Endothelial cell of umbilical vein (primary cell): Measurements from ENCODE around the gene CCDC188. TPM values are rescaled to one million over a fixed set of nuclear protein-coding genes. Genes with fewer than 3 reads are reported as not detected.

ENCODE experiments used
- BruUV-seq: library from RNA; stranded (reverse); fragments of 400-500 nt; replicated peaks from 2 replicates; lab custom pipeline; 2021; lab: Mats Ljungman, UMichigan
- CTCF ChIA-PET: fragments of 300-600, 350-600 bp; sonication (Branson Sonifier 250); formaldehyde crosslinking; loops from one replicate; lab custom pipeline; 2021; ENCODE audit warnings: antibody characterized with exemption, inconsistent platforms; lab: Charles Lee
- POLR2A ChIA-PET: fragments of 300-600, 350-600 bp; sonication (Branson Sonifier 250); formaldehyde crosslinking; loops from one replicate; lab custom pipeline; 2021; ENCODE audit warnings: antibody characterized with exemption, inconsistent platforms; lab: Charles Lee
- DNase-seq: peaks from one replicate; pipeline ENCODE4 v3.0.0-alpha.2; 2011; ENCODE audit warnings: low read depth, low spot score
- FAIRE-seq: peaks from 2 replicates; lab custom pipeline; 2011; peaks lifted over from hg19 to GRCh38; lab: Jason Lieb, UNC
- H2AFZ ChIP-seq: 2 replicates; pipeline ENCODE4 v1.6.0; 2012; ENCODE audit warnings: low read depth, low read length, control low read depth, inconsistent platforms
- H3K27ac ChIP-seq: 2 replicates; pipeline ENCODE4 v1.5.1; 2011; ENCODE audit warnings: low read depth, mild to moderate bottlenecking, control low read depth, low read length, moderate library complexity; ENCODE audit not compliant: insufficient read depth
- H3K27me3 ChIP-seq, 2 experiments: 2 replicates each; pipeline versions ENCODE4 v1.6.0 to v1.6.1; 2011; ENCODE audit warnings: low read length in 2 of 2, mixed read lengths in 1 of 2; ENCODE audit not compliant: control insufficient read depth in 2 of 2, insufficient read depth in 2 of 2
- H3K36me3 ChIP-seq, 2 experiments: 2 replicates in 1 of 2; 3 replicates in 1 of 2; pipeline ENCODE4 v1.5.1; 2011; ENCODE audit warnings: low read length in 2 of 2, mild to moderate bottlenecking in 1 of 2, moderate library complexity in 1 of 2; ENCODE audit not compliant: control insufficient read depth in 2 of 2, insufficient read depth in 2 of 2; ENCODE audit errors: extremely low read depth in 1 of 2
- H3K4me1 ChIP-seq: 3 replicates; pipeline ENCODE4 v1.5.1; 2011; ENCODE audit warnings: mild to moderate bottlenecking, low read length; ENCODE audit not compliant: control insufficient read depth, insufficient read depth; ENCODE audit errors: extremely low read depth
- H3K4me2 ChIP-seq: 2 replicates; pipeline ENCODE4 v1.6.1; 2011; ENCODE audit warnings: low read length, control low read depth, mixed read lengths; ENCODE audit not compliant: insufficient read depth
- H3K4me3 ChIP-seq, 3 experiments: fragments of 200-600 bp in 1 of 3; sonication (generic), shearing (Covaris generic) in 1 of 3; replicated peaks in 1 of 3; 2 replicates each; pipeline ENCODE4 v1.5.1; 2011 to 2016; ENCODE audit warnings: control low read depth in 3 of 3, low read length in 3 of 3, mild to moderate bottlenecking in 2 of 3, inconsistent platforms in 1 of 3, low read depth in 1 of 3, moderate library complexity in 1 of 3; ENCODE audit not compliant: insufficient read depth in 1 of 3
- H3K79me2 ChIP-seq: 2 replicates; pipeline ENCODE4 v1.6.0; 2012; ENCODE audit warnings: low read length, inconsistent platforms; ENCODE audit not compliant: control insufficient read depth, insufficient read depth
- H3K9ac ChIP-seq: replicated peaks from 2 replicates; pipeline ENCODE3; 2011; ENCODE audit warnings: low read length, control low read depth; ENCODE audit not compliant: insufficient read depth; ENCODE audit errors: extremely low read depth
- H3K9me1 ChIP-seq: replicated peaks from 3 replicates; pipeline ENCODE4 v1.6.0; 2011; ENCODE audit warnings: mild to moderate bottlenecking, low read length; ENCODE audit not compliant: control insufficient read depth, insufficient read depth; ENCODE audit errors: extremely low read depth
- H3K9me3 ChIP-seq: replicated peaks from 2 replicates; pipeline ENCODE4 v1.5.1; 2012; ENCODE audit warnings: low read length, inconsistent platforms; ENCODE audit not compliant: control insufficient read depth, insufficient read depth
- H4K20me1 ChIP-seq: replicated peaks from 2 replicates; pipeline ENCODE3; 2011; ENCODE audit warnings: mild to moderate bottlenecking, low read length; ENCODE audit not compliant: control insufficient read depth, insufficient read depth; ENCODE audit errors: extremely low read depth
- EZH2 ChIP-seq: IDR thresholded peaks from 2 replicates; pipeline ENCODE4 v1.6.1; 2012; ENCODE audit warnings: borderline replicate concordance, low read depth, mild to moderate bottlenecking, moderate library complexity, low read length, inconsistent platforms; ENCODE audit not compliant: severe bottlenecking
- FOS ChIP-seq: IDR thresholded peaks from 2 replicates; pipeline ENCODE4 v1.6.1; 2011; ENCODE audit warnings: mild to moderate bottlenecking, low read length, moderate library complexity, borderline replicate concordance; ENCODE audit not compliant: insufficient read depth
- GATA2 ChIP-seq: IDR thresholded peaks from 2 replicates; pipeline ENCODE4 v1.7.0; 2011; ENCODE audit warnings: low read depth, mild to moderate bottlenecking, moderate library complexity, mixed read lengths, low read length; ENCODE audit not compliant: insufficient read length, insufficient read depth
- JUN ChIP-seq: IDR thresholded peaks from 2 replicates; pipeline ENCODE4 v1.6.1; 2011; ENCODE audit warnings: borderline replicate concordance, low read depth; ENCODE audit not compliant: insufficient read length, insufficient read depth
- MAX ChIP-seq: IDR thresholded peaks from 2 replicates; pipeline ENCODE4 v1.6.1; 2011; ENCODE audit not compliant: insufficient read depth, insufficient read length
- MYC ChIP-seq: IDR thresholded peaks from one replicate; pipeline ENCODE4 v1.6.1; 2011; ENCODE audit warnings: mild to moderate bottlenecking, low read depth, low read length
- POLR2A ChIP-seq: IDR thresholded peaks from 2 replicates; pipeline ENCODE4 v1.6.1; 2012; ENCODE audit warnings: low read depth, mild to moderate bottlenecking, control low read depth, low read length
- POLR2AphosphoS5 ChIP-seq: IDR thresholded peaks from 2 replicates; pipeline ENCODE4 v1.6.1; 2012; ENCODE audit warnings: low read depth, mild to moderate bottlenecking, control low read depth, low read length, moderate library complexity; ENCODE audit not compliant: insufficient read depth
- dilution Hi-C: fragments of 300-500 bp; cut with MboI; formaldehyde crosslinking; loops from one replicate; pipeline ENCODE4 v1.15.0; 2019; ENCODE audit warnings: low sequenced_read_pairs; ENCODE audit not compliant: extremely low pct_ligation_motif_present
- intact Hi-C: fragments of 100-400 bp; cut with micrococcal nuclease; formaldehyde crosslinking; loops from one replicate; pipeline ENCODE4 v1.10.0; 2022
- polyA plus RNA-seq, 4 experiments: library from polyadenylated mRNA; depleted of rRNA in 3 of 4; stranded (reverse) in 3 of 4; unstranded in 1 of 4; fragments of >200 nt; gene quantifications; 2 replicates each; pipeline versions ENCODE4 v1.2.1 to v1.2.3, GENCODE V29; 2011 to 2012; ENCODE audit warnings: missing spikeins in 1 of 4
- total RNA-seq: library from RNA; stranded (reverse); gene quantifications from 2 replicates; pipeline ENCODE4 v1.2.3, GENCODE V29; 2021
- TF ChIP-seq, protein P1 (sequence below), 2 donors: IDR thresholded peaks; 1 replicate in 1 of 2; 2 replicates in 1 of 2; pipeline ENCODE4 v1.5.1; 2011; ENCODE audit warnings: low read length in 2 of 2, mild to moderate bottlenecking in 2 of 2, moderate library complexity in 2 of 2, control low read depth in 1 of 2, inconsistent platforms in 1 of 2, low read depth in 1 of 2; ENCODE audit not compliant: insufficient read depth in 1 of 2; ENCODE audit errors: extremely low read depth in 1 of 2

CCDC188 gene
- total and polyA plus RNA-seq, 2 donors (not counting 3 experiments of a cell fraction or from before 2014, with no cell fraction given) = 9.4 to 9.8 TPM

GRCh38 chr22:20178075-20178914, 27.4 kb upstream of the CCDC188 start:
- Histone ChIP-seq H3K9ac (no peak overlapping the region), H3K9me1 (no peaks in the 10 kb centered on the region), H3K4me1 (no peaks in the 10 kb centered on the region), H3K36me3 (no peaks in the 10 kb centered on the region), H3K9me3 (no peaks in the 10 kb centered on the region), H4K20me1 (no peaks in the 10 kb centered on the region), H3K27me3 (no peaks in the 10 kb centered on the region), H3K4me3 (no peak overlapping the region), H3K79me2 (no peaks in the 10 kb centered on the region), H3K4me2 (no peak overlapping the region), H3K27ac (no peak overlapping the region), H2AFZ (no peak overlapping the region)
- TF ChIP-seq POLR2AphosphoS5 (no peak), MAX (no peak), POLR2A (no peak), JUN (no peak), MYC (no peak), FOS (no peak), GATA2 (no peak), EZH2 (no peak)
- TF ChIP-seq, protein P1, sequence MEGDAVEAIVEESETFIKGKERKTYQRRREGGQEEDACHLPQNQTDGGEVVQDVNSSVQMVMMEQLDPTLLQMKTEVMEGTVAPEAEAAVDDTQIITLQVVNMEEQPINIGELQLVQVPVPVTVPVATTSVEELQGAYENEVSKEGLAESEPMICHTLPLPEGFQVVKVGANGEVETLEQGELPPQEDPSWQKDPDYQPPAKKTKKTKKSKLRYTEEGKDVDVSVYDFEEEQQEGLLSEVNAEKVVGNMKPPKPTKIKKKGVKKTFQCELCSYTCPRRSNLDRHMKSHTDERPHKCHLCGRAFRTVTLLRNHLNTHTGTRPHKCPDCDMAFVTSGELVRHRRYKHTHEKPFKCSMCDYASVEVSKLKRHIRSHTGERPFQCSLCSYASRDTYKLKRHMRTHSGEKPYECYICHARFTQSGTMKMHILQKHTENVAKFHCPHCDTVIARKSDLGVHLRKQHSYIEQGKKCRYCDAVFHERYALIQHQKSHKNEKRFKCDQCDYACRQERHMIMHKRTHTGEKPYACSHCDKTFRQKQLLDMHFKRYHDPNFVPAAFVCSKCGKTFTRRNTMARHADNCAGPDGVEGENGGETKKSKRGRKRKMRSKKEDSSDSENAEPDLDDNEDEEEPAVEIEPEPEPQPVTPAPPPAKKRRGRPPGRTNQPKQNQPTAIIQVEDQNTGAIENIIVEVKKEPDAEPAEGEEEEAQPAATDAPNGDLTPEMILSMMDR (IDR thresholded peaks at IDR 0.05; ENCODE audit: extremely low read depth in 1 of 2, insufficient read depth in 1 of 2, low read depth in 1 of 2, low read length in 2 of 2) = no peak
- intact Hi-C loops = no loop called here
- dilution Hi-C loops = no loop called here
- no TSS peak for BruUV-seq
- no peak for DNase-seq
- ChIA-PET CTCF (interaction anchor here (0.6 kb wide), 1 partner anchor 11 kb away, joined by 4 read pairs; no protein-coding TSS in a partner anchor), POLR2A (no interaction called here)
- FAIRE-seq = no peak
